22Rv1 (cell line): ENCODE measurements around the gene SLC9A5.

Experiments
- H3K27ac ChIP-seq: fragments of 450-650 bp; 2 replicates; pipeline ENCODE4 v1.5.1; 2017
- CTCF ChIP-seq: fragments of 450-650 bp; IDR thresholded peaks from 2 replicates; pipeline ENCODE4 v1.5.1; 2017; ENCODE audit warnings: mild to moderate bottlenecking
- ZFX ChIP-seq: fragments of 450-650 bp; IDR thresholded peaks from 2 replicates; pipeline ENCODE4 v1.6.1; 2017; ENCODE audit warnings: antibody characterized with exemption, borderline replicate concordance

Gene SLC9A5

DNA sequence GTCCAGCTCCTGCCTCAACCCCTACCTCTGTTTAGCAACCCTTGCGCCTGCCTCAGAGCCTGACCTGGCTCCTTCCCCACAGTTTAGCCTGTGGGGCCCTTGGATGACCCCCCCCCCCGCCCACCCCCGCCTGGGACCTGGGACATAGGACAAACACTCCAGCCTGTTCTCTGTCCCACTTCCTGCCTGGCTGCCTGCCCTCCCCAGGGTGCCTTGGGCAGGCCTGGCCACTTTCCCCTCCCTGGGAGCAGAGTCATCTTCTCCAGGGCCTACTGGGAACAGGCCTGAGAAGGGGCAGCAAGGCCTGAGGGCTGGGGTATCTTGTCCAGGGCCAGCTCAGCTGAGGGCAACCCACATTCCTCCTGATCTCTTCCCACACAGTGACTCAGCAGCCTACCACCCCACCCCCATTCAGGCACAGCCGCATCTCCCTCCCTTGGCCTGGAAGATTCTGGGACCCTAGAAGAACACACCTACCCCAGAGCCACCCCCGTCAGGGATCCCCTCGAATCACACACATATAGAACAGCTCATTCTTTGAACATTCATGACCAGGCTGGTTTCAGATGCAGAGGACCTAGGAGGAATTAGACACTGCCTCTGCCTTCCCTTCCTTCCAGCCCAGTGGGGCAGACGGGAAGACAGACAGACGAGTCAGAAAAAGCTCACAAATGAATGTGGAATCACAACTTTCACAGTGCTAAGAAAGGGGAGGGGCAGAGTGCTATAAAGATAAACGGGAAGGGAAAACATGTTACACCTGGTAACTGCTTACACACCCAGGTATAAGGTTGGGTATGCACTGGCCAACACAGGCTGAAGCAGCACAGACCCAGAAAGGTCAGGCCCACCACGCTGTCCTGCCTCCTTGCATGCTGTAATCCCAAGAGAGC, 7.5 kb upstream of the SLC9A5 start:
- no peak for TF ChIP-seq ZFX
- TF ChIP-seq CTCF, result no peak
- peak overlapping the region; percentile 72 for H3K27ac ChIP-seq

GRCh38 chr16:67242138-67242730, 6.5 kb upstream of the SLC9A5 start:
- TF ChIP-seq CTCF (no peak), ZFX (no peak)
- H3K27ac ChIP-seq, result peak overlapping the region; percentile 72

GRCh38 chr16:67243481-67243880, 5.3 kb upstream of the SLC9A5 start:
- no peak overlapping the region for H3K27ac ChIP-seq
- TF ChIP-seq ZFX, result no peak
- TF ChIP-seq CTCF, result no peak

DNA sequence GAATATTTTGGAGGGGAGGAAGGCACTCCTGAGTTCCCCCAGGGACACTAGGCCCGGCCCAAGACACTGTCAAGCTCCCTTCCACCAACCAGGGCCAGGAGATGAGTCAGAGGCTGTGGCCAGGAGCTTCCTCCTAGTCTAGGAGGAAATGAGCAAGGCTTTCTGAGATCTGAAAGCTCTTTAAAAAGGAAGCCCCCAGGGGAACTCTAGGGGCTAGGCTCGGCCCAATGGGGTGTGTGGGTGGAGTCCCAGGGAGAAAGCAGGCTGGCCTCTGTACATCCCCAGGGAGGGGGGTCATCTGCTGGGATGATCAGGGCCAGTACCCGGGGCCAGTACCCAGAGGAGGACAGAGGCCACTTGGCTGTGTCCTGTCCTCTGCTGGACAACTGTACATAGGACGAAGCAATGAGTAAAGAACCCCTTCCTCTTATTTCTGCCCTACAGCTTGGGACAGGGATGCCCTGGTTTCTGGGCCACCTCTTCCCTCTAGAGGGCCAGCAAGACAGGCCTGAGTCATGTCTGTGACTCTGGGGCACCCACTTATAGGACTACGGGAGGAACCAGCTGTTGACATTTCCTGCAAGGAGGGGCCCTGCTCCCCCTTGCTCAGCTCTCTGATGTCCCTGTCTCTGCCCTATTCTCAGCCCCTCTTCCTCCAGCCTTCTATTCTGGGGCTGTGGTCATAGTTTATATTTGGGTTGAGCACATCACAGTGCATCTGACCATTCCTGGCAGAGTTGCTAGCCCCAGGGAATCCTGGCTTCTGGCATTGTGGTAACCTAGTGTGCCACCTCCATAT, 4.2 kb upstream of the SLC9A5 start:
- TF ChIP-seq CTCF, result no peak
- no peak for TF ChIP-seq ZFX
- H3K27ac ChIP-seq, result 0 out of 2 replicates have a peak overlapping the region, but pooled peaks have one; percentile 17

DNA sequence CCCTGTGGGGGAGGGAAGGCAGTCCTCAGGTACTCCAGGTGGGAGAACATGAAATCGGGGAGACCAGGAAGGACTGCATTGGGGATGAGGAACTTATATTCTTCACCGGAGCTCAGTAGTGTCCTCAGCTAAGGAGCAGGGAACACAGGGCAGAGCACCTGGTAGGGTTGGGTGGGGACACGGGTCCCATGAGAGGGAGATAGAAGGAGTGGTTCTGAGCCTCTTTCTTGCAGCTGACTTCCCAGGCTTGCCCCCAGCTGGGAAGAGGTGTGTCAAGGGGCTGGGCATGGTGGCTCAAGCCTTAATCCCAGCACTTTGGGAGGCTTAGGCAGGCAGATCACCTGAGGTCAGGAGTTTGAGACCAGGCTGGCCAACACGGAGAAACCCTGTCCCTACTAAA, 3.6 kb upstream of the SLC9A5 start:
- 0 out of 2 replicates have a peak overlapping the region, but pooled peaks have one; percentile 17 for H3K27ac ChIP-seq
- TF ChIP-seq CTCF, result no peak
- no peak for TF ChIP-seq ZFX

GRCh38 chr16:67245674-67246080, 3.1 kb upstream of the SLC9A5 start:
- H3K27ac ChIP-seq, result peak overlapping the region; percentile 87
- TF ChIP-seq ZFX (no peak), CTCF (no peak)
